Osteoblast (primary cell): Measurements from ENCODE around the gene TMEM108. TPM values are rescaled to one million over a fixed set of nuclear protein-coding genes. Genes with fewer than 3 reads are reported as not detected.
A peak's percentile ranks its signal among the peaks of the same experiment; 100 is the strongest.

ENCODE experiments used
- DNase-seq: peaks from one replicate; pipeline ENCODE4 v3.0.0; 2011; ENCODE audit warnings: low spot score, mixed read lengths; ENCODE audit not compliant: insufficient read length; ENCODE audit errors: missing footprints
- H2AFZ ChIP-seq: 2 replicates; pipeline ENCODE4 v1.6.0; 2011; ENCODE audit warnings: mild to moderate bottlenecking, low read length
- H3K27ac ChIP-seq: 2 replicates; pipeline ENCODE4 v1.5.1; 2011; ENCODE audit warnings: mild to moderate bottlenecking, low read depth, low read length, moderate library complexity
- H3K27me3 ChIP-seq: 2 replicates; pipeline ENCODE4 v1.6.0; 2012; ENCODE audit warnings: mild to moderate bottlenecking, control low read depth, inconsistent platforms, low read length, moderate library complexity; ENCODE audit not compliant: insufficient read depth
- H3K36me3 ChIP-seq: 2 replicates; pipeline ENCODE4 v1.5.1; 2011; ENCODE audit warnings: mild to moderate bottlenecking, low read length, control low read depth, moderate library complexity; ENCODE audit not compliant: insufficient read depth
- H3K4me1 ChIP-seq: 2 replicates; pipeline ENCODE4 v1.5.1; 2011; ENCODE audit warnings: mild to moderate bottlenecking, low read length, control low read depth, moderate library complexity; ENCODE audit not compliant: insufficient read depth
- H3K4me2 ChIP-seq: 2 replicates; pipeline ENCODE4 v1.6.0; 2011; ENCODE audit warnings: mild to moderate bottlenecking, low read length; ENCODE audit not compliant: insufficient read depth
- H3K4me3 ChIP-seq: fragments of 200-600 bp; sonication (generic); 3 replicates; pipeline ENCODE4 v1.5.1; 2012; ENCODE audit warnings: mild to moderate bottlenecking, low read length, inconsistent platforms; ENCODE audit not compliant: insufficient read depth
- H3K79me2 ChIP-seq: 2 replicates; pipeline ENCODE4 v1.6.0; 2012; ENCODE audit warnings: mild to moderate bottlenecking, low read length, control low read depth, inconsistent platforms; ENCODE audit not compliant: insufficient read depth
- H3K9me3 ChIP-seq: 2 replicates; pipeline ENCODE4 v1.5.1; 2011; ENCODE audit warnings: low read depth, low read length, control low read depth
- H4K20me1 ChIP-seq: 2 replicates; pipeline ENCODE4 v1.6.0; 2012; ENCODE audit warnings: mild to moderate bottlenecking, low read length, control low read depth; ENCODE audit not compliant: insufficient read depth
- CTCF ChIP-seq: IDR thresholded peaks from 2 replicates; pipeline ENCODE4 v1.5.1; 2011; ENCODE audit warnings: mild to moderate bottlenecking, low read depth, low read length, moderate library complexity; ENCODE audit errors: extremely low read depth
- total RNA-seq: library from RNA; depleted of rRNA; stranded (reverse); fragments of >200 nt; gene quantifications from 2 replicates; pipeline ENCODE4 v1.2.3, GENCODE V29; 2012

TMEM108 gene
- total RNA-seq, 1 donor = 0.36 TPM

GRCh38 chr3:133206921-133207320 is 168.7 kb downstream of the TMEM108 start:
- Histone ChIP-seq H3K36me3 (no peaks in the 10 kb centered on the region), H2AFZ (no peak overlapping the region), H3K27me3 (peaks cover 4% of the 10 kb centered on the region), H3K4me2 (no peak overlapping the region), H3K9me3 (no peaks in the 10 kb centered on the region), H4K20me1 (no peaks in the 10 kb centered on the region), H3K4me3 (no peak overlapping the region), H3K79me2 (no peaks in the 10 kb centered on the region), H3K27ac (no peak overlapping the region), H3K4me1 (peaks cover 11% of the 10 kb centered on the region)
- TF ChIP-seq CTCF = no peak
- no peak for DNase-seq

GRCh38 chr3:133208184-133208583 is 170.0 kb downstream of the TMEM108 start:
- H3K27me3 ChIP-seq = peaks cover 4% of the 10 kb centered on the region
- no peak for DNase-seq
- H3K4me2 ChIP-seq = no peak overlapping the region
- no peak overlapping the region for H2AFZ ChIP-seq
- no peak for TF ChIP-seq CTCF
- H3K9me3 ChIP-seq = no peaks in the 10 kb centered on the region
- H3K4me1 ChIP-seq = peaks cover 11% of the 10 kb centered on the region
- no peak overlapping the region for H3K27ac ChIP-seq
- H3K79me2 ChIP-seq = no peaks in the 10 kb centered on the region
- no peaks in the 10 kb centered on the region for H4K20me1 ChIP-seq
- no peak overlapping the region for H3K4me3 ChIP-seq
- H3K36me3 ChIP-seq = no peaks in the 10 kb centered on the region

GRCh38 chr3:133209871-133210550 is 171.8 kb downstream of the TMEM108 start:
- no peaks in the 10 kb centered on the region for H3K9me3 ChIP-seq
- H3K36me3 ChIP-seq = no peaks in the 10 kb centered on the region
- H3K4me3 ChIP-seq = no peak overlapping the region
- peak; percentile 45 for DNase-seq
- H4K20me1 ChIP-seq = no peaks in the 10 kb centered on the region
- no peak for TF ChIP-seq CTCF
- H3K4me1 ChIP-seq = peaks cover 11% of the 10 kb centered on the region
- H2AFZ ChIP-seq = no peak overlapping the region
- peak overlapping the region; percentile 10 for H3K4me2 ChIP-seq
- H3K27me3 ChIP-seq = no peaks in the 10 kb centered on the region
- H3K27ac ChIP-seq = no peak overlapping the region
- H3K79me2 ChIP-seq = no peaks in the 10 kb centered on the region

GRCh38 chr3:133210656-133211055 is 172.5 kb downstream of the TMEM108 start:
- Histone ChIP-seq H3K4me1 (peaks cover 11% of the 10 kb centered on the region), H3K27me3 (no peaks in the 10 kb centered on the region), H3K36me3 (no peaks in the 10 kb centered on the region), H3K4me2 (no peak overlapping the region), H3K79me2 (no peaks in the 10 kb centered on the region), H3K27ac (no peak overlapping the region), H4K20me1 (no peaks in the 10 kb centered on the region), H3K9me3 (no peaks in the 10 kb centered on the region), H3K4me3 (no peak overlapping the region), H2AFZ (no peak overlapping the region)
- DNase-seq = no peak
- no peak for TF ChIP-seq CTCF
